ENCODE measurements around the gene THOC3.
"Not testable (repeated sequence)": the region's sequence is repeated elsewhere in the genome, so short reads cannot be mapped to it uniquely, and the experiment has no call there.

Gene THOC3, protein sequence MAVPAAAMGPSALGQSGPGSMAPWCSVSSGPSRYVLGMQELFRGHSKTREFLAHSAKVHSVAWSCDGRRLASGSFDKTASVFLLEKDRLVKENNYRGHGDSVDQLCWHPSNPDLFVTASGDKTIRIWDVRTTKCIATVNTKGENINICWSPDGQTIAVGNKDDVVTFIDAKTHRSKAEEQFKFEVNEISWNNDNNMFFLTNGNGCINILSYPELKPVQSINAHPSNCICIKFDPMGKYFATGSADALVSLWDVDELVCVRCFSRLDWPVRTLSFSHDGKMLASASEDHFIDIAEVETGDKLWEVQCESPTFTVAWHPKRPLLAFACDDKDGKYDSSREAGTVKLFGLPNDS

DNA sequence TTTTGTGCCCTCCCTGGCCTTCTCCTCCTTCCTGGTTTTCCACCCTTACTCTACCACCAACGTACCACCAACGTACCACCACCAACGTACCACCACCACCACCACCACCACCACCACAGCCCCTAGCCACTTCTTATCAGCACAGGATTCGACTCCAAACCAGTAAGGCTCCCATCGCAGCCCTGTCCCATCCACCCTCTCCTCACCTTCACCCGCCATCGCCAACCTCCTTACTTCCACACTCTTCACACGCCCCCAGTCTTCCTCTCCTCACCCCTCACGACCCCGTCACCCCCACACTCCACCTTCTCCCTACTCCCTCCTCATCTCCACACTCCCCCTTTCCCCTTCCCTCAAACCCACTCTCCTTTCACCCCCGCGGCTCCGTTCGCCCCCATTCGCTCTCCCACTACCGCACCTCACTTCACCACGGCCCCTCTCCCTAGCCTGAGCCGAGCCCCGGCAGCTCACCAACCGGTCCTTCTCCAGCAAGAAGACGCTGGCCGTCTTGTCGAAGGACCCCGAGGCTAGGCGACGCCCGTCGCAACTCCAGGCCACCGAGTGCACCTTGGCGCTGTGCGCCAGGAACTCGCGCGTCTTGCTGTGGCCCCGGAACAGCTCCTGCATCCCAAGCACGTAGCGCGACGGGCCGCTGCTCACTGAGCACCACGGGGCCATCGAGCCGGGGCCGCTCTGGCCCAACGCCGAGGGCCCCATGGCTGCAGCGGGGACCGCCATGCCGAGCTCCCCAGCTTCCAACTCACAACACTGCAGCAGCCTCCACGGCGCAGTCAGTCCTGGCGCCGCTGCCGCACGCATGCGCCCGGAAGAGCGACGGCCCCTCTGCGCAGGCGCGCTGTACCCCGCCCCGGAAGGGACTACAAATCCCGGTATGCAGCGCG is at the start of gene THOC3:
Gene THOC3, minus strand, starts transcription at position 845 of the 902 bp plus-strand sequence. Its CDS starts 107 bp downstream, at position 738.
- not testable (repeated sequence) for H3K36me3 ChIP-seq (ENCODE audit: insufficient read depth, low read length); H3F3A ChIP-seq (ENCODE audit: low read depth); H4K20me1 ChIP-seq (ENCODE audit: insufficient read depth, low read length, poor library complexity, severe bottlenecking); H3K79me2 ChIP-seq (ENCODE audit: insufficient read depth, low read length); H2AFZ ChIP-seq (ENCODE audit: low read length); H3K4me2 ChIP-seq (ENCODE audit: low read depth, low read length, poor library complexity, severe bottlenecking); H3K9me3 ChIP-seq (ENCODE audit: insufficient read depth, low read depth, low read length); H3K27me3 ChIP-seq (ENCODE audit: insufficient read depth, low read length, poor library complexity, severe bottlenecking); H3K4me1 ChIP-seq (ENCODE audit: insufficient read depth, low read length, poor library complexity, severe bottlenecking); H3K9me2 ChIP-seq (replicated peaks; ENCODE audit: low read depth, low read length); H3K9ac ChIP-seq (ENCODE audit: low read depth, low read length, poor library complexity, severe bottlenecking)
- peak within 1 kb of the TSS; percentile 64 for H3K4me3 ChIP-seq (ENCODE audit: low read length, poor library complexity, severe bottlenecking)

DNA sequence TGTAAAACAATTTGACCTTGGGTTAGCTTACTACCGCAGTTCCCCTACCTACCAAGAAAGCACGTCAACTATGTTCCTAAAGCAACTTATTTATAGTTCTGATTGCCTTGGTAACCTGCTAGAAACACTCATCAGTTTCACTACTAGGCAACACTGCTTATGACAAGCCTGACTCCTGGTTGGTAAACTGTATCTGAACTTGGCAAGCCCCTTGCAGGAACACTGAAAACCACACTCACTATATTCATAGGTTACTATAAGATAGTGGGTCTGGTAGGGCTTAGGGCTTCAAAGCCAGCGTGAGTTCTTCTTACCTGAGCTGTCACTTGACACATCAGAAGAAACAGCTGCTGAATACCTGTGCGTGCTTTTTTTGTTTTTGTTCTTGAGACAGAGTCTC is 49.2 kb upstream of the THOC3 start:
- not testable (repeated sequence) for H2AFZ ChIP-seq (ENCODE audit: low read length); H3K4me2 ChIP-seq (ENCODE audit: low read depth, low read length, poor library complexity, severe bottlenecking); H3K4me1 ChIP-seq (ENCODE audit: insufficient read depth, low read length, poor library complexity, severe bottlenecking); H3K9ac ChIP-seq (ENCODE audit: low read depth, low read length, poor library complexity, severe bottlenecking); H3F3A ChIP-seq (ENCODE audit: low read depth); H3K9me3 ChIP-seq (ENCODE audit: insufficient read depth, low read depth, low read length); H4K20me1 ChIP-seq (ENCODE audit: insufficient read depth, low read length, poor library complexity, severe bottlenecking); H3K79me2 ChIP-seq (ENCODE audit: insufficient read depth, low read length); H3K4me3 ChIP-seq (ENCODE audit: low read length, poor library complexity, severe bottlenecking); H3K36me3 ChIP-seq (ENCODE audit: insufficient read depth, low read length); H3K9me2 ChIP-seq (replicated peaks; ENCODE audit: low read depth, low read length); H3K27me3 ChIP-seq (ENCODE audit: insufficient read depth, low read length, poor library complexity, severe bottlenecking)

DNA sequence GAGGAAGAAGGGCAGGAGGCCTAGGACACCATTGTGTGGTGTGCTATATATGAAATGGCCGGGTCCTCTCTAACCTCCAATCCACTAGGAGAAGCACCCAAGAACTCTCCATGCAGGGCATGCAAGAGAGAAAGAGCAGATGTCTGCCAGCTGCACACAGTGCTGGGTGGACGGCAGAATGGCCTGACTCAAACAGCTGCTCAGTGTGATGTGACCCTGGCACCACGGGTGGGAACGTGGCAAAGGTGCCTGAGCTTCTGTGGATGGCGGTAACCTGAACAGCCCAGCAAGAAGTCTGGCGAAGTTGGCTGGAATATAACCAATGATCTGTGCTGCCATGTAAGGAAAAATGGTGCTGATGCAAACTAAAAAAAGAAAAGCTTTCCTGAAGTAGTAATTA is 46.2 kb upstream of the THOC3 start:
- H3K9me3 ChIP-seq (ENCODE audit: insufficient read depth, low read depth, low read length); H3K79me2 ChIP-seq (ENCODE audit: insufficient read depth, low read length); H3K9me2 ChIP-seq (replicated peaks; ENCODE audit: low read depth, low read length); H3F3A ChIP-seq (ENCODE audit: low read depth); H3K4me2 ChIP-seq (ENCODE audit: low read depth, low read length, poor library complexity, severe bottlenecking); H3K4me3 ChIP-seq (ENCODE audit: low read length, poor library complexity, severe bottlenecking); H3K4me1 ChIP-seq (ENCODE audit: insufficient read depth, low read length, poor library complexity, severe bottlenecking); H3K27me3 ChIP-seq (ENCODE audit: insufficient read depth, low read length, poor library complexity, severe bottlenecking); H2AFZ ChIP-seq (ENCODE audit: low read length); H3K36me3 ChIP-seq (ENCODE audit: insufficient read depth, low read length); H3K9ac ChIP-seq (ENCODE audit: low read depth, low read length, poor library complexity, severe bottlenecking); H4K20me1 ChIP-seq (ENCODE audit: insufficient read depth, low read length, poor library complexity, severe bottlenecking): not testable (repeated sequence)

DNA sequence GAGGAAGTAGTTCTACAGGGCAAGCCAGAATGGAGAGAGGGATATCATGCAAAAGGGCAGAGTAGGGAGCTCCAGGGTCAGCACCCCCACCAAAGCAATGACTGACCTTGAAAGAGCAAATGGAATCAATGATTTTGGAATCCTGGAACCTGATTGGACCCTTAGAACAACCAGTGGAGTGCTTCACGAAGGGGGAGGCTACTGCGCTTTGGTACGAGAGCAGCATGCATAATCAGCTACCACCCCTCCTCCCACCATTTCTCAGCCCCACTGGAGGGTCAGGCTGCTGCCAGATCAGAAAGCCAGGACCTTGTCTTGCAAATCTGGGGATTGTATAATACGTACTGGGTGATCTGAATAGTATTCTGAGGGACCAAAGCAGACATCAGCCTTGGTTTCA is 43.0 kb upstream of the THOC3 start:
- not testable (repeated sequence) for H3K27me3 ChIP-seq (ENCODE audit: insufficient read depth, low read length, poor library complexity, severe bottlenecking); H3K9me3 ChIP-seq (ENCODE audit: insufficient read depth, low read depth, low read length); H3K9me2 ChIP-seq (replicated peaks; ENCODE audit: low read depth, low read length); H3F3A ChIP-seq (ENCODE audit: low read depth); H3K4me1 ChIP-seq (ENCODE audit: insufficient read depth, low read length, poor library complexity, severe bottlenecking); H3K4me2 ChIP-seq (ENCODE audit: low read depth, low read length, poor library complexity, severe bottlenecking); H4K20me1 ChIP-seq (ENCODE audit: insufficient read depth, low read length, poor library complexity, severe bottlenecking); H2AFZ ChIP-seq (ENCODE audit: low read length); H3K9ac ChIP-seq (ENCODE audit: low read depth, low read length, poor library complexity, severe bottlenecking); H3K36me3 ChIP-seq (ENCODE audit: insufficient read depth, low read length); H3K79me2 ChIP-seq (ENCODE audit: insufficient read depth, low read length); H3K4me3 ChIP-seq (ENCODE audit: low read length, poor library complexity, severe bottlenecking)

DNA sequence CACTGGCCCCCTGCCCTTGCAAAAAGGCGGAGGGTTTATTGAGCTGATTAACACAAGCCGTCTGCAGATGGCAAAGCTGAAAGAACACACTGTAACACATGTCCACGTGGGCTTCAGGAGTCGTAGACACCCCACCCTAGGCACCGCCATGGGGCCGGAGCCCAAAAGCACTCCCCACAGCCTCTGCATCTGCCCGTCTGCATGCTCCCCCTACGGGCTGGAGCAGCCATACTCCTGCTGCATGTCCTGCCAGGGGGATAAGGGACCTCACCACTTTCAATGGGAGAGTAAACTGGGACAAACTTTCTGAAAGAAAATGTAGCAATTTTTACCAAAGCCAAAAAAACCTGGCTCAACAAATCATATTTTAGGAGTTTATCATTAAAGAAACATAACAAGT is 42.1 kb upstream of the THOC3 start:
- H3K9me2 ChIP-seq (replicated peaks; ENCODE audit: low read depth, low read length); H3K36me3 ChIP-seq (ENCODE audit: insufficient read depth, low read length); H3K9ac ChIP-seq (ENCODE audit: low read depth, low read length, poor library complexity, severe bottlenecking); H2AFZ ChIP-seq (ENCODE audit: low read length); H3K27me3 ChIP-seq (ENCODE audit: insufficient read depth, low read length, poor library complexity, severe bottlenecking); H3K4me1 ChIP-seq (ENCODE audit: insufficient read depth, low read length, poor library complexity, severe bottlenecking); H3K9me3 ChIP-seq (ENCODE audit: insufficient read depth, low read depth, low read length); H3K4me3 ChIP-seq (ENCODE audit: low read length, poor library complexity, severe bottlenecking); H3K79me2 ChIP-seq (ENCODE audit: insufficient read depth, low read length); H4K20me1 ChIP-seq (ENCODE audit: insufficient read depth, low read length, poor library complexity, severe bottlenecking); H3F3A ChIP-seq (ENCODE audit: low read depth); H3K4me2 ChIP-seq (ENCODE audit: low read depth, low read length, poor library complexity, severe bottlenecking): not testable (repeated sequence)

DNA sequence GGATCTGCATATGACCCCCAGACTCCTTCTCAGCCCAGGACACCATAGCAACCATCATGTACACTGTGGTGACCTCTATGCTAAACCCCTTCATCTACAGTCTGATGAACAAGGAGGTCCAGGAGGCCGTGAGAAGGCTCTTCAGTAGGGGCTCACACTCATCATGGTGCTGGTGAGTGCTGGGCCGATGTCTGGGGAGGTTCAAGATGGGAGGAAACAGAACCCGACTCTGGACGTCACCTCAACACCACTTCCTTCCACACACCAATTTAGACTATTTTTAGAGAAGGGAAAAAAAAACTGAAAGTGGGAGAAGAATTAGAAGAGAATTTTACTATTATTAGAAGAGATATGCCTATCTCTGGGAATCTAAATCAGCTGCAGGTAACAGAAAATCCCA is 39.1 kb upstream of the THOC3 start:
- H3F3A ChIP-seq (ENCODE audit: low read depth); H3K4me3 ChIP-seq (ENCODE audit: low read length, poor library complexity, severe bottlenecking); H3K4me1 ChIP-seq (ENCODE audit: insufficient read depth, low read length, poor library complexity, severe bottlenecking); H3K9ac ChIP-seq (ENCODE audit: low read depth, low read length, poor library complexity, severe bottlenecking); H3K27me3 ChIP-seq (ENCODE audit: insufficient read depth, low read length, poor library complexity, severe bottlenecking); H4K20me1 ChIP-seq (ENCODE audit: insufficient read depth, low read length, poor library complexity, severe bottlenecking); H3K4me2 ChIP-seq (ENCODE audit: low read depth, low read length, poor library complexity, severe bottlenecking); H3K36me3 ChIP-seq (ENCODE audit: insufficient read depth, low read length); H3K79me2 ChIP-seq (ENCODE audit: insufficient read depth, low read length); H2AFZ ChIP-seq (ENCODE audit: low read length); H3K9me3 ChIP-seq (ENCODE audit: insufficient read depth, low read depth, low read length); H3K9me2 ChIP-seq (replicated peaks; ENCODE audit: low read depth, low read length): not testable (repeated sequence)

DNA sequence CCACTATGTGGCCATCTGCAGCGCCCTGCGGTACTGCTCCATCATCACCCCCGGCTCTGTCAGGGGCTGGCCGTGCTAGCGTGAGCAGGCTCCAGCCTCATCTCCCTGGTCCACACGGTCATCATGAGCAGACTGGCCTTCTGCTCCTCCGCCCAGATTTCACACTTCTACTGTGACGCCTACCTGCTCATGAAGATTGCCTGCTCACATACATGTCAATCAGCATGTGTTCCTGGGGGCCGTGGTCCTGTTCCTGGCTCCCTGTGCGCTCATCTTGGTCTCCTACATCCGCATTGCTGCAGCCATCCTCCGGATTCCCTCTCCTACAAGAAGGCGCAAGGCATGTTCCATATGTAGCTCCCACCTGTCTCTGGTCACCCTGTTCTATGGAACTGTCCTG is 38.7 kb upstream of the THOC3 start:
- H3K27me3 ChIP-seq (ENCODE audit: insufficient read depth, low read length, poor library complexity, severe bottlenecking); H3K9ac ChIP-seq (ENCODE audit: low read depth, low read length, poor library complexity, severe bottlenecking); H3F3A ChIP-seq (ENCODE audit: low read depth); H3K9me2 ChIP-seq (replicated peaks; ENCODE audit: low read depth, low read length); H4K20me1 ChIP-seq (ENCODE audit: insufficient read depth, low read length, poor library complexity, severe bottlenecking); H3K4me1 ChIP-seq (ENCODE audit: insufficient read depth, low read length, poor library complexity, severe bottlenecking); H3K36me3 ChIP-seq (ENCODE audit: insufficient read depth, low read length); H2AFZ ChIP-seq (ENCODE audit: low read length); H3K4me2 ChIP-seq (ENCODE audit: low read depth, low read length, poor library complexity, severe bottlenecking); H3K9me3 ChIP-seq (ENCODE audit: insufficient read depth, low read depth, low read length); H3K79me2 ChIP-seq (ENCODE audit: insufficient read depth, low read length); H3K4me3 ChIP-seq (ENCODE audit: low read length, poor library complexity, severe bottlenecking): not testable (repeated sequence)

Measured in Loucy (cell line).